Stimulated activated CD8-positive, alpha-beta memory T cell treated with anti-CD3 and anti-CD28 coated beads, Interleukin-7, amount 100 ng/mL, for 48 hours (primary cell): Measurements from ENCODE around the gene PDLIM5.
"Not testable (repeated sequence)": the region's sequence is repeated elsewhere in the genome, so short reads cannot be mapped to it uniquely, and the experiment has no call there.

ENCODE experiments used
- DNase-seq, 2 donors: peaks; one replicate each; pipeline ENCODE4 v3.0.0-alpha.2; 2020; ENCODE audit warnings: low read depth in 1 of 2; ENCODE audit errors: extremely low read depth in 1 of 2

PDLIM5 gene, protein sequence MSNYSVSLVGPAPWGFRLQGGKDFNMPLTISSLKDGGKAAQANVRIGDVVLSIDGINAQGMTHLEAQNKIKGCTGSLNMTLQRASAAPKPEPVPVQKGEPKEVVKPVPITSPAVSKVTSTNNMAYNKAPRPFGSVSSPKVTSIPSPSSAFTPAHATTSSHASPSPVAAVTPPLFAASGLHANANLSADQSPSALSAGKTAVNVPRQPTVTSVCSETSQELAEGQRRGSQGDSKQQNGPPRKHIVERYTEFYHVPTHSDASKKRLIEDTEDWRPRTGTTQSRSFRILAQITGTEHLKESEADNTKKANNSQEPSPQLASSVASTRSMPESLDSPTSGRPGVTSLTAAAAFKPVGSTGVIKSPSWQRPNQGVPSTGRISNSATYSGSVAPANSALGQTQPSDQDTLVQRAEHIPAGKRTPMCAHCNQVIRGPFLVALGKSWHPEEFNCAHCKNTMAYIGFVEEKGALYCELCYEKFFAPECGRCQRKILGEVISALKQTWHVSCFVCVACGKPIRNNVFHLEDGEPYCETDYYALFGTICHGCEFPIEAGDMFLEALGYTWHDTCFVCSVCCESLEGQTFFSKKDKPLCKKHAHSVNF

GRCh38 chr4:94451695-94452475 lies at the start of gene PDLIM5:
Gene PDLIM5 (plus strand): TSS chr4:94451942. CDS start chr4:94455289, 3,347 bp downstream.
- DNase-seq = peak; percentile 75 to 81

DNA sequence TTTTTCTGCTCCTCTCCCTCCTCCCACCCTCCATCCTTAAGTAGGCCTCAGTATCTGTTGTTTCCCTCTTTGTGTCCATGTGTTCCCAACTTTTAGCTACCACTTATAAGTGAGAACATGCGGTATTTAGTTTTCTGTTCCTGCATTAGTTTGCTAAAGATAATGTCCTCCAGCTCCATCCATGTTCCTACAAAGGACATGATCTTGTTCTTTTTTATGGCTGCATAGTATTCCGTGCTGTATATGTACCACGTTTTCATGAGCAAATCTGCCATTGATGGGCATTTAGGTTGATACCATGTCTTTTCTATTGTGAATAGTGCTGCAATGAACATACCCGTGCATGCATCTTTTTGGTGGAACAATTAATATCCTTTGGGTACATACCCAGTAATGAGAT lies 49.3 kb upstream of the PDLIM5 start:
- DNase-seq = not testable (repeated sequence)

GRCh38 chr4:94403751-94404150 lies 48.0 kb upstream of the PDLIM5 start:
- DNase-seq = no peak

GRCh38 chr4:94406668-94407437 lies 44.9 kb upstream of the PDLIM5 start:
- peak in 1 of 2 donors; percentile 26 for DNase-seq

GRCh38 chr4:94407846-94408245 lies 43.9 kb upstream of the PDLIM5 start:
- DNase-seq = no peak

- DNase-seq = no peak
Measured at GRCh38 chr4:94408549-94409374, 43.0 kb upstream of the PDLIM5 start.

GRCh38 chr4:94409375-94409679 lies 42.4 kb upstream of the PDLIM5 start:
- DNase-seq = no peak

- no peak for DNase-seq
Measured at GRCh38 chr4:94409962-94410361, 41.8 kb upstream of the PDLIM5 start.

DNA sequence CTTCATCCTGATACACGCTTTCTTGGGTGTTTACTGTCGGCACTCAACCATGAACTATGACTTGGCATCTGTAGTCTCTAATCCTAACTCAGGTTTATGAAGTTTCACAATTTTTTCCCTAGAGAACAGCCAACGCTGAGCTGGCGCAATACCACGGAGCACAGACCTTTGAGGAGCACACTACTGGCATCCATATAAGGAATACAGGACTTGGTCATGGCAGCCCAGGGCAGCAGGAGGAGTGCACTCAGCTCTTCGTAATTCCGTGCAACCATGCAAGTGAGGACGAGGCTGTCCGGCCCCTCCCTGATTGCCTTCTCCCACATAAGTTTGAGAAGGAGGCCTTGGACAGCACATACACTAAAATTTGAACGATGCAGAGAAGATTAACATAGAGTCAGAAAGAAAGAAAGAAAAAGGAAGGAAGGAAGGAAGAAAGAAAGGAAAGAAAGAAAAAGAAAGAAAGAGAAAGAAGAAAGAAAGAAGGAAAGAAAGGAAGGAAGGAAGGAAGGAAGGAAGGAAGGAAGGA lies 41.0 kb upstream of the PDLIM5 start:
- no peak for DNase-seq

DNA sequence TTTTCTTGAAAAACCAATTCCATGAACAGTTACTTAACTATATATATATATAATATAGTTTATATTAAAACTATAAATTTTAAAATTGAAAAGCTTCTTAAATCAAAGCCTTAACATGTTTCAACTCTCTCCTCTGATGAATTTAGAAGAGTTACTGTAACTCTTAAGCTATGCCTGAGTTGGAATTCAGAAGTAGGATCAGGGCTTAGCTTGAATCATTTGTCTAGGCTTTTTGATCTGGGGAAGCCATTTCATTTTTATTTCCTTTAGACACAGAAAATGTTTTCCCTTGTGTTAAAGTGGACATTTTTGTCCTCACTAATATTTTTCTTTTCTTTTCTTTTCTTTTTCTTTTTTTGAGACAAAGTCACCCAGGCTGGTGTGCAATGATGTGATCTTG lies 40.4 kb upstream of the PDLIM5 start:
- no peak for DNase-seq

DNA sequence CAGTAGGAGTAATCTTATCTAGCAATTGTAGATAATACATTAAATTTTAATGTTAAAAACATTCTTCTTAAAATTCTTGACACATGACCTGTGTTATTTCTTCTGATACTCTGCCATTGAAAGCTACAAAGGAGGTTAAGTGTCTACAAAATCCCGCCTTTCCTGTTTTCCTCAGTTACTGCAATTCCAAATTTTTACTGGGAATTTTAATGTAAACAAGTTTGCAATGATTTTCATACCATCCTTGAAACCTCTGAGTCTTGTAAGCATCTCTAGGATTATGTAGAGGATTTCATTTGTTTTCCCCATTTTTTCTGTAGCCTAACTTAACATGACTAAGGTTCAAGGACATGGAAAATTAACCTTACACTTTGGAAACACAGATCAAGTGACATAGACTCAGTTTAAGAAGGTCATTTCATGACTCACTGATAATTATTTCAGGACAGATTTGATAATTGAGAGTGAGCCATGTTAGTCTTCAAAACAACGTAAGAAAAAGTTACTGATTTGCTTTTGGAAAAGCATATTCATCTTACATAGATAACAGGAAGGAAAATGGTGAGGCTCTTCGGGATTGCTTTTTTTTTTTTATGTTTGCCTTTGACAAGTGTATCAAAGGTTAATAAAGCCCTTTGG lies 39.6 kb upstream of the PDLIM5 start:
- no peak for DNase-seq

DNA sequence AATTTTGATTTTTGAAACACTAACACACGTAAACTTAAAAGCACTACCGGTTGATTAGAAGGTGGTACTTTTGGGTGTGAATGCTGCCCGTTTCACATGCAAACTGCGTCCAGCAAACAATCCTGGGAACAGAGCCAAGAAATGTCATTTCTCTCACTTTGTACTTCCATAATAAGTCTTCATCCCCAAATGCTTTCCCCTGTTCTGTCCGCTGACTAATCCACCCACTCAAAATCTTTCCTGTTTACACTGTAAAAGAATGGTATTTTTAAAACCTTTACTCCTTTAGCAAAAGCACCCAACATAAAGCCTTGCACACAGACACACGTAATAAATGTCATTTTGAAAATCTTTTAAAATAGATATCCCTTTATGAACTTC lies 39.1 kb upstream of the PDLIM5 start:
- DNase-seq = no peak

- no peak for DNase-seq
Measured at GRCh38 chr4:94413085-94413840, 38.5 kb upstream of the PDLIM5 start.

DNA sequence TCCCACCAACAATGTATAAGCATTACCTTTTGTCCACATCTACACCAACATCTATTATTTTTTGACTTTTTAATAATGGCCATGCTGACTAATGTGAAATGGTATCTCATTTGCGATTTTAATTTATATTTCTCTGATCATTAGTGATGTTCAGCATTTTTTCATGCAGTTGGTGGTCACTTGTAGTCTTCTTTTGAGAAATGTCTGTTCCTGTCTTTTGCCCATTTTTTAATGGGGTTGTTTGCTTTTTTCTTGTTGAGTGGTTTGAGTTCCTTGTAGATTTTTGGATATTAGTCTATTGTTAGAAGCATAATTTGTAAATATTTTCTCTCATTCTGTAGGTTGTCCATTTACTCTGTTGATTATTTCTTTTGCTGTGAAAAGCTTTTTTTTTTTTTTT lies 36.8 kb upstream of the PDLIM5 start:
- no peak for DNase-seq

DNA sequence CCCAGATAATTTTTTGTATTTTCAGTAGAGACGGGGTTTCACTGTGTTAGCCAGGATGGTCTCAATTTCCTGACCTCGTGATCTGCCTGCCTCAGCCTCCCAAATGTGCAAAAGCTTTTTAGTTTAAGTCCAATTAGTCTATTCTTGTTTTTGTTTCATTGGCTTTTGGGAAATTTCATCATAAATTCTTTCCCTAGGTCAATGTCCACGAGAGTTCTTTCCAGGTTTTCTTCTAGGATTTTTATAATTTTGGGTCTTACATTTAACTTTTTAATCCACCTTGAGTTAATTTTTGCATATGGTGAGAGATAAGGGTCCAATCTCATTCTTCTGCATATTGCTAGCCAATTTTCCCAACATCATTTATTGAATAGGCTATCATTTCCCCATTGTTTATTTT lies 36.3 kb upstream of the PDLIM5 start:
- no peak for DNase-seq

DNA sequence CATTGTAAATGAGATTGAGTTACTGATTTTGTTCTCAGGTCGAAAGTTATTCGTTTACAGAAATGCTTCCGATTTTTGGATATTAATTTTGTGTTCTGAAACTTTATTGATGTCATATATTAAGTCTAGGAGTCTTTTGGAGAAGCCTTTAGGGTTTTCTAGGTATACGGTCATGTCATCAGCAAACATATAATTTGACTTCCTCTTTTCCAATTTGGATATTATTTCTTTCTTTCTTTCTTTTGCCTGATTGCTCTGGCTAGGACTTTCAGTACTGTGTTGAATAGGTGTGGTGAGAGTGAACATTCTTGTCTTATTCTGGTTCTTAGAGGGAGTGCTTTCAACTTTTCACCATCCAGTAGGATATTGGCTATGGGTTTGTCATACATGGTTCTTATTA lies 35.4 kb upstream of the PDLIM5 start:
- no peak for DNase-seq

DNA sequence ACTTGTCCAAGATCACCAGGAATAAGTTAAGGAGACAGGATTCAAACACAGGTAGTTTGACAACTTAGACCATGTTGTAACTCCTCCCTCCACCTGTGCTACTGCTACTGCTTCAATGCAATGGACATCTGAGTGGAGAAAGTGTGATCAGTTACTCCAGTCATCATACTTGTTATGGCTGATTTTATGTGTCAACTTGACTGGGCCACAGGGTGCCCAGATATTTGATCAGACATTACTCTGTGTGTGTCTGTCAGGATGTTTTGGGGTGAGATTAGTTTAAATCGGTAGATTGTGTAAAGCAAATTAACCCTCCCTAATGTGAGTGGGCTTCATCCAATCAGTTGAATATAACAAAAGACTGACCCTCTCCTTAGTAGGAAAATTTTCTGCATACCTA lies 34.8 kb upstream of the PDLIM5 start:
- DNase-seq = no peak

DNA sequence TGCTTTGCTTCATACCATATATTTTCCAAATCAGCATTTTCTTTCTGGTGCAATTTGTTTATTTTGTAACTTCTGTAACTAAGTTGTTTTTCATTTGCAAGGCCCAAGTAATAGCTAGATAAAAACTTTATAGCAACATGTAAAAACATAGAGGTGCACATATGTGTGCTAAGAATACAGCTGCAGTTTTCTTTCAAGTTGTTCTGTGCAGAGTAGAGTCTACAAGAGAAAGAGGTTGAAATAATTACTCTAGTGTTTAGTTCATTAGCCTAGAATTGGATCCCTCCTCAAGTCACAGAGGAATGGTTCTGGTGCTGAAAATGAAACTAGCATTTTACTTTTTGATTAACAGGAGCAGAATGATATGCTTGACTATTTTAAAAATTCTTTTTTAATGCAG lies 32.2 kb upstream of the PDLIM5 start:
- DNase-seq = no peak

DNA sequence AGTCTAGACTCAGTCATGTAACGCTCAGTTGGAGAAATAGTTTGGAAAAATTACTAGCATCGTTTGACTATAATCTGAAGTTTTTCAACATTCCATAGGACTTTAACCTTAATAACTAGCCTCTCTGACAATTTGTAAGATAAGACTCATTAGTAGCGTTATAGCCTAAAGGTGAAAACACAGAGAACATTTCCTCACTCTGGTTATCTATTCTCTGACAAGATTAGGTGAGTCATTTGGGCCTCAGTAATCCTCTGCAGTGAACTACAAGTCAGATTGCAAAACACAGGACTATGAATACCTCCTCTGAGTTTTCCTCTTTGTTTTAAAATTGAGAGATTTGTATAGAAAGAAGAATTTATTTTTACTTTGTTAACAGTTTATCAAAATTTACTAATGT lies 31.8 kb upstream of the PDLIM5 start:
- no peak for DNase-seq
